Neural cell (in vitro differentiated cells): Measurements from ENCODE around the gene JMY. TPM values are rescaled to one million over a fixed set of nuclear protein-coding genes. Genes with fewer than 3 reads are reported as not detected.

Experiments
- H2AFZ ChIP-seq: fragments of 200-600, 300-800 bp; sonication (generic), shearing (Covaris generic); 2 replicates; pipeline ENCODE4 v1.6.0; 2014; ENCODE audit warnings: low read depth, mild to moderate bottlenecking, antibody characterized with exemption, low read length, moderate library complexity
- H3F3A ChIP-seq: fragments of 200-600 bp; shearing (Covaris generic); 2 replicates; pipeline ENCODE4 v1.6.1; 2016; ENCODE audit warnings: mild to moderate bottlenecking, moderate library complexity, mixed read lengths, antibody characterized with exemption, low read length; ENCODE audit not compliant: insufficient read depth, poor library complexity, severe bottlenecking
- H3K27ac ChIP-seq: fragments of 200-600, 300-800 bp; sonication (generic), shearing (Covaris generic); 2 replicates; pipeline ENCODE4 v1.5.1; 2014; ENCODE audit warnings: mild to moderate bottlenecking, low read length, moderate library complexity
- H3K27me3 ChIP-seq: fragments of 300-800, 200-600 bp; sonication (generic), shearing (Covaris generic); 2 replicates; pipeline ENCODE4 v1.6.0; 2014; ENCODE audit warnings: mild to moderate bottlenecking, low read depth, low read length, moderate library complexity; ENCODE audit not compliant: insufficient read depth
- H3K36me3 ChIP-seq: fragments of 300-800, 200-600 bp; sonication (generic), shearing (Covaris generic); 2 replicates; pipeline ENCODE4 v1.5.1; 2014; ENCODE audit warnings: mild to moderate bottlenecking, antibody characterized with exemption, low read length, moderate library complexity; ENCODE audit not compliant: insufficient read depth
- H3K4me2 ChIP-seq: fragments of 300-800, 200-600 bp; sonication (generic), shearing (Covaris generic); 2 replicates; pipeline ENCODE4 v1.6.0; 2014; ENCODE audit warnings: mild to moderate bottlenecking, low read length
- H3K4me3 ChIP-seq: fragments of 300-800, 200-600 bp; sonication (generic), shearing (Covaris generic); 2 replicates; pipeline ENCODE4 v1.5.1; 2014; ENCODE audit warnings: mild to moderate bottlenecking, low read length, moderate library complexity
- H3K79me2 ChIP-seq: fragments of 200-600 bp; shearing (Covaris generic); replicated peaks from 2 replicates; pipeline ENCODE4 v1.6.0; 2014; ENCODE audit warnings: mild to moderate bottlenecking, low read length, moderate library complexity; ENCODE audit not compliant: insufficient read depth
- H3K9ac ChIP-seq: fragments of 300-800, 200-600 bp; sonication (generic), shearing (Covaris generic); 2 replicates; pipeline ENCODE4 v1.6.1; 2016; ENCODE audit warnings: mild to moderate bottlenecking, low read length, mixed read lengths
- H3K9me2 ChIP-seq: fragments of 200-600 bp; shearing (Covaris generic); 2 replicates; pipeline ENCODE4 v1.6.1; 2016; ENCODE audit warnings: mild to moderate bottlenecking, low read length, mixed read lengths; ENCODE audit not compliant: insufficient read depth
- H3K9me3 ChIP-seq: fragments of 200-600, 300-800 bp; sonication (generic), shearing (Covaris generic); 2 replicates; pipeline ENCODE4 v1.6.1; 2016; ENCODE audit warnings: mild to moderate bottlenecking, mixed run types, low read length, moderate library complexity, mixed read lengths
- H4K20me1 ChIP-seq: fragments of 200-600 bp; shearing (Covaris generic); 2 replicates; pipeline ENCODE4 v1.6.1; 2016; ENCODE audit warnings: mild to moderate bottlenecking, mixed run types; ENCODE audit not compliant: insufficient read depth
- EP300 ChIP-seq: fragments of 450-650 bp; conservative IDR thresholded peaks from 2 replicates; pipeline ENCODE4 v1.6.1; 2014; ENCODE audit warnings: antibody characterized with exemption, mild to moderate bottlenecking, moderate library complexity; ENCODE audit not compliant: poor library complexity, severe bottlenecking
- EZH2 ChIP-seq: fragments of 200-600, 300-800 bp; shearing (Covaris generic), sonication (generic); IDR thresholded peaks from 2 replicates; pipeline ENCODE4 v1.6.1; 2014; ENCODE audit warnings: antibody characterized with exemption, low read length, borderline replicate concordance, mild to moderate bottlenecking; ENCODE audit not compliant: insufficient read depth, poor library complexity, severe bottlenecking
- MXI1 ChIP-seq: fragments of 450-650 bp; conservative IDR thresholded peaks from 2 replicates; pipeline ENCODE4 v1.6.1; 2014; ENCODE audit warnings: antibody characterized with exemption, mild to moderate bottlenecking; ENCODE audit not compliant: poor library complexity, severe bottlenecking
- POLR2AphosphoS5 ChIP-seq: IDR thresholded peaks from 2 replicates; pipeline ENCODE4 v1.6.1; 2012
- RAD21 ChIP-seq: fragments of 450-650 bp; conservative IDR thresholded peaks from 2 replicates; pipeline ENCODE4 v1.6.1; 2014; ENCODE audit warnings: antibody characterized with exemption, mild to moderate bottlenecking, moderate library complexity
- REST ChIP-seq: IDR thresholded peaks from 2 replicates; pipeline ENCODE4 v1.6.1; 2012; ENCODE audit warnings: borderline replicate concordance
- SMC3 ChIP-seq: fragments of 450-650 bp; conservative IDR thresholded peaks from 2 replicates; pipeline ENCODE4 v1.6.1; 2014; ENCODE audit warnings: antibody characterized with exemption, mild to moderate bottlenecking, moderate library complexity; ENCODE audit not compliant: poor library complexity
- TAF1 ChIP-seq: IDR thresholded peaks from 2 replicates; pipeline ENCODE4 v1.6.1; 2012; ENCODE audit warnings: low read depth
- polyA plus RNA-seq: library from polyadenylated mRNA; depleted of rRNA; stranded (reverse); fragments of >200 nt; gene quantifications from 2 replicates; pipeline ENCODE4 v1.2.3, GENCODE V29; 2014
- TF ChIP-seq, protein P1 (sequence below): fragments of 450-650 bp; IDR thresholded peaks from 2 replicates; pipeline ENCODE4 v1.5.1; 2014; ENCODE audit warnings: antibody characterized with exemption, mild to moderate bottlenecking, moderate library complexity; ENCODE audit not compliant: poor library complexity, severe bottlenecking

JMY gene
- polyA plus RNA-seq, 1 donor from 2014 or later: 19.3 TPM

GRCh38 chr5:79284846-79285245 lies 48.9 kb downstream of the JMY start:
- TF ChIP-seq, protein P1, sequence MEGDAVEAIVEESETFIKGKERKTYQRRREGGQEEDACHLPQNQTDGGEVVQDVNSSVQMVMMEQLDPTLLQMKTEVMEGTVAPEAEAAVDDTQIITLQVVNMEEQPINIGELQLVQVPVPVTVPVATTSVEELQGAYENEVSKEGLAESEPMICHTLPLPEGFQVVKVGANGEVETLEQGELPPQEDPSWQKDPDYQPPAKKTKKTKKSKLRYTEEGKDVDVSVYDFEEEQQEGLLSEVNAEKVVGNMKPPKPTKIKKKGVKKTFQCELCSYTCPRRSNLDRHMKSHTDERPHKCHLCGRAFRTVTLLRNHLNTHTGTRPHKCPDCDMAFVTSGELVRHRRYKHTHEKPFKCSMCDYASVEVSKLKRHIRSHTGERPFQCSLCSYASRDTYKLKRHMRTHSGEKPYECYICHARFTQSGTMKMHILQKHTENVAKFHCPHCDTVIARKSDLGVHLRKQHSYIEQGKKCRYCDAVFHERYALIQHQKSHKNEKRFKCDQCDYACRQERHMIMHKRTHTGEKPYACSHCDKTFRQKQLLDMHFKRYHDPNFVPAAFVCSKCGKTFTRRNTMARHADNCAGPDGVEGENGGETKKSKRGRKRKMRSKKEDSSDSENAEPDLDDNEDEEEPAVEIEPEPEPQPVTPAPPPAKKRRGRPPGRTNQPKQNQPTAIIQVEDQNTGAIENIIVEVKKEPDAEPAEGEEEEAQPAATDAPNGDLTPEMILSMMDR: no peak
- TF ChIP-seq MXI1: no peak
- no peak for TF ChIP-seq RAD21
- no peak for TF ChIP-seq EP300
- no peak for TF ChIP-seq EZH2
- no peak for TF ChIP-seq POLR2AphosphoS5
- TF ChIP-seq REST: no peak
- TF ChIP-seq TAF1: no peak
- no peak for TF ChIP-seq SMC3
- no peaks in the 10 kb centered on the region for H4K20me1 ChIP-seq
- no peaks in the 10 kb centered on the region for H3K36me3 ChIP-seq
- H3K27me3 ChIP-seq: no peaks in the 10 kb centered on the region
- no peak overlapping the region for H3K9ac ChIP-seq
- peaks cover 6% of the 10 kb centered on the region for H3F3A ChIP-seq
- no peak overlapping the region for H2AFZ ChIP-seq
- no peak overlapping the region for H3K4me2 ChIP-seq
- no peak overlapping the region for H3K27ac ChIP-seq
- no peak overlapping the region for H3K4me3 ChIP-seq
- no peaks in the 10 kb centered on the region for H3K9me3 ChIP-seq
- no peaks in the 10 kb centered on the region for H3K9me2 ChIP-seq
- H3K79me2 ChIP-seq: no peaks in the 10 kb centered on the region

- TF ChIP-seq, protein P1: no peak
- TF ChIP-seq EP300 (no peak), RAD21 (no peak), REST (no peak), SMC3 (no peak), POLR2AphosphoS5 (no peak), EZH2 (no peak), TAF1 (no peak), MXI1 (no peak)
- H3F3A ChIP-seq: peaks cover 6% of the 10 kb centered on the region
- H2AFZ ChIP-seq: no peak overlapping the region
- no peaks in the 10 kb centered on the region for H3K9me2 ChIP-seq
- H3K36me3 ChIP-seq: no peaks in the 10 kb centered on the region
- no peak overlapping the region for H3K4me3 ChIP-seq
- H3K4me2 ChIP-seq: no peak overlapping the region
- no peaks in the 10 kb centered on the region for H3K9me3 ChIP-seq
- no peak overlapping the region for H3K9ac ChIP-seq
- no peaks in the 10 kb centered on the region for H3K27me3 ChIP-seq
- H3K79me2 ChIP-seq: no peaks in the 10 kb centered on the region
- H4K20me1 ChIP-seq: no peaks in the 10 kb centered on the region
- H3K27ac ChIP-seq: no peak overlapping the region
These were observed 49.4 kb downstream of the JMY start for GRCh38 chr5:79285285-79285684.
